Non-pigmented ciliary epithelial cell (primary cell): ENCODE results near the gene DUSP1.

ENCODE experiments used
- DNase-seq: peaks from one replicate; pipeline ENCODE4 v3.0.0-alpha.2; 2010; ENCODE audit warnings: low read depth

The DUSP1 gene

GRCh38 chr5:172743112-172743959 is 27.7 kb downstream of the DUSP1 start:
- DNase-seq = no peak

DNA sequence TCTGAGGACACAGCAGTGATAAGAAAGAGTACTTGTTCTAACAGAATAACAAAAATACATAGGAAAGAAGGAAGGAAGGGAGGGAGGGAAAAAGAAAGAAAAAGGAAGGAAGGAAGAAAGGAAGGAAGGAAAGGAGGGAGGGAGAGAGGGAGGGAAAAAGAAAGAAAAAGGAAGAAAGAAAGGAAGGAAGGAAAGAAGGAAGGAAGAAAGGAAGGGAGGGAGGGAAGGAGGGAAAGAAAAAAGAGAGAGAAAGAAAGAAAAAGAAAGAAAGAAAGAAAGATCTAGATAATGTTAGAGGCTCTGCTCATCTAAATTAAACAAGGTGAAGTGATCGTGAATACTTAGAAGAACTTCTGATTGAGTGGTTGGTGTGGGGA is 29.8 kb downstream of the DUSP1 start:
- DNase-seq = no peak

GRCh38 chr5:172740428-172741205 is 30.4 kb downstream of the DUSP1 start:
- DNase-seq = peak; percentile 84

GRCh38 chr5:172739375-172739774 is 31.6 kb downstream of the DUSP1 start:
- no peak for DNase-seq

GRCh38 chr5:172736508-172737135 is 34.4 kb downstream of the DUSP1 start:
- no peak for DNase-seq

- DNase-seq = no peak
Observed at GRCh38 chr5:172735141-172735831, 35.7 kb downstream of the DUSP1 start.

- DNase-seq = no peak
Observed at GRCh38 chr5:172733974-172734346, 37.0 kb downstream of the DUSP1 start.

- DNase-seq = peak; percentile 95
Observed at GRCh38 chr5:172733131-172733973, 37.6 kb downstream of the DUSP1 start.

GRCh38 chr5:172732201-172732865 is 38.7 kb downstream of the DUSP1 start:
- DNase-seq = no peak

- no peak for DNase-seq
Observed at GRCh38 chr5:172731680-172732074, 39.3 kb downstream of the DUSP1 start.

GRCh38 chr5:172730981-172731679 is 39.9 kb downstream of the DUSP1 start:
- DNase-seq = no peak

DNA sequence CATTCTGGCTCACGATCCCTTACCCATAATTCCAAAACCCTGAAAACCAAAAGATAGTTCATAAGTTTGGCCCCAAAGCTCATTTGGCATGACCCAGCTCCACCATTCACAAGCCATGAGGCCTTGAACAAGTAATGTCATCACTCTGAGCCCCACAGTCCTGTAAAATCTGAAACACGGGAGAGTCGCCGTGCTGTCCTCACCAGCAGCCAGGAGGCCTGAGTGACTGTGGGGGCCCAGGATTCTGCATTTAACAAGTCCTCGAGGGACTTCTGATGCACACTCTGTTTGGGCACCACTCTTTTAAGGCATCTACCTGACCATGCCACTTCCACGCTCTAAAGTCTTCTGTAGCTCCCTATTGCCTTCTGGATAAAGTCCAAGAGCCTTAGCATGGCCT is 40.8 kb downstream of the DUSP1 start:
- no peak for DNase-seq

- no peak for DNase-seq
Observed at GRCh38 chr5:172729588-172729987, 41.4 kb downstream of the DUSP1 start.

GRCh38 chr5:172728481-172729241 is 42.3 kb downstream of the DUSP1 start:
- DNase-seq = no peak

DNA sequence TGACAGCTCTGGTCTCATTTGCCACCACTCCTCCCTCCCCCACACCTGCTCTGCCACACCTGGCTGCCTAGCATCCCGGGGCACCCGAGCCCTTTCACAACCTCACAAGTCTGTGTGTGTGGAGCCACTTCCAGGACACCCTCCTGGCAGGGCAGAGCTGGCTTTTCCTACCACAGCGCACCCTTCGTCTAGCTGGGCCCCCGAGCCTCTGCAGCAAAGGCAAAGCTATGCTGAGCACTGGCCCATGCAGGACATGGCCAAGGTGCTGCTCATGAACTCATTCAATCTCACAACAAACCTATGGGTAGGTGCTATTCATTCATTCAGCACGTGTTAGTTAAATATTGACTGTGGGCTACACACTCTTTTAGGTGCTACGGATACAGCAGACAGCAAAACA is 43.4 kb downstream of the DUSP1 start:
- no peak for DNase-seq

- no peak for DNase-seq
Observed at GRCh38 chr5:172726966-172727365, 44.0 kb downstream of the DUSP1 start.

DNA sequence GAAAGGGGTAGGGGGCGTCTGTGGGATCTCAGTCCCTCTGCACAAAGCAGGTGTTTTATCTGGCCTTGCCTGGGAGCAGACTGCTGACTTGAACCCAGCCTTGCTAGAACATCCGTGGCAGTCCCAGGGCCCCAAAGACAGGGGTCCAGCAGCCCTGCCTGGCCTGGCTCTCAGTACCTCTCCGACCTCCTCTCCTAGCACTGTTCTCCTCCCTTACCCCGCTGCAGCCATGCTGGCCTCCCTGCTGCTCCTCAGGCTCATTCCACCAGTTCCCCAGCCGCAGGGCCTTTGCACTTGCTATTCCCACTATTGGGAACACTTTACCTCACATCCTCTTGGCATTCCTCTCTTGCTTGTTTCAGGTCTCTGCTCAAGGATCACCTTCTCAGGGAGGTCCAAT is 45.2 kb downstream of the DUSP1 start:
- no peak for DNase-seq

- DNase-seq = no peak
Observed at GRCh38 chr5:172725273-172725672, 45.7 kb downstream of the DUSP1 start.
